Measurements from ENCODE around the gene TACO1.

The TACO1 gene

GRCh38 chr17:63600569-63601438, at the start of gene TACO1:
Gene TACO1, plus strand, starts transcription at chr17:63600895. Its CDS starts 189 bp downstream, at chr17:63601084.
- no peak for DNase-seq (ENCODE audit: low read depth, low spot score)
- H3K9me3 ChIP-seq (ENCODE audit: low read depth, low read length): no peaks in the 10 kb centered on the region

GRCh38 chr17:63552211-63552610, 48.5 kb upstream of the TACO1 start:
- DNase-seq (ENCODE audit: low read depth, low spot score): no peak
- Histone ChIP-seq H3K9ac (ENCODE audit: insufficient read length) (peak overlapping the region; percentile 11), H3K4me3 (0 out of 2 replicates have a peak overlapping the region, but pooled peaks have one; percentile 32), H3K27ac (no peak overlapping the region), H3K36me3 (ENCODE audit: insufficient read depth, low read length) (peaks cover 24% of the 10 kb centered on the region), H3K9me3 (ENCODE audit: low read depth, low read length) (no peaks in the 10 kb centered on the region)
- no peak for TF ChIP-seq POLR2AphosphoS5 (IDR thresholded peaks at IDR 0.05; ENCODE audit: borderline replicate concordance, low read depth, low read length)
- no peak for TF ChIP-seq EZH2 (IDR thresholded peaks at IDR 0.05)
- no peak for TF ChIP-seq FOXP2 (optimal IDR thresholded peaks at IDR 0.05; ENCODE audit: control extremely low read depth, extremely low read length, insufficient read depth)

More at GRCh38 chr17:63600569-63601438, at the start of gene TACO1:
- H3K9ac ChIP-seq (ENCODE audit: insufficient read length): peak within 1 kb of the TSS; percentile 94
- peak within 1 kb of the TSS; percentile 29; the same call in 1 of the 2 replicates for H3K27ac ChIP-seq
- peak within 1 kb of the TSS; percentile 91 for H3K4me3 ChIP-seq
- H3K36me3 ChIP-seq (ENCODE audit: insufficient read depth, low read length): peaks cover 14% of the 10 kb centered on the region
- TF ChIP-seq POLR2AphosphoS5 (IDR thresholded peaks at IDR 0.05; ENCODE audit: borderline replicate concordance, low read depth, low read length) (peak; percentile 82), EZH2 (IDR thresholded peaks at IDR 0.05) (no peak), FOXP2 (optimal IDR thresholded peaks at IDR 0.05; ENCODE audit: control extremely low read depth, extremely low read length, insufficient read depth) (peak; percentile 36)

GRCh38 chr17:63555500-63556156, 45.1 kb upstream of the TACO1 start:
- TF ChIP-seq POLR2AphosphoS5 (IDR thresholded peaks at IDR 0.05; ENCODE audit: borderline replicate concordance, low read depth, low read length): no peak
- TF ChIP-seq EZH2 (IDR thresholded peaks at IDR 0.05): no peak
- TF ChIP-seq FOXP2 (optimal IDR thresholded peaks at IDR 0.05; ENCODE audit: control extremely low read depth, extremely low read length, insufficient read depth): no peak
- Histone ChIP-seq H3K27ac (no peak overlapping the region), H3K36me3 (ENCODE audit: insufficient read depth, low read length) (peaks cover 24% of the 10 kb centered on the region), H3K9ac (ENCODE audit: insufficient read length) (no peak overlapping the region), H3K4me3 (no peak overlapping the region), H3K9me3 (ENCODE audit: low read depth, low read length) (no peaks in the 10 kb centered on the region)
- no peak for DNase-seq (ENCODE audit: low read depth, low spot score)

- H3K27ac ChIP-seq: no peak overlapping the region
- peaks cover 20% of the 10 kb centered on the region for H3K36me3 ChIP-seq (ENCODE audit: insufficient read depth, low read length)
Observed at GRCh38 chr17:63557416-63557815, 43.3 kb upstream of the TACO1 start.

GRCh38 chr17:63558441-63558840, 42.3 kb upstream of the TACO1 start:
- H3K27ac ChIP-seq: no peak overlapping the region
- no peak for DNase-seq (ENCODE audit: low read depth, low spot score)
- peaks cover 13% of the 10 kb centered on the region for H3K36me3 ChIP-seq (ENCODE audit: insufficient read depth, low read length)
- TF ChIP-seq FOXP2 (optimal IDR thresholded peaks at IDR 0.05; ENCODE audit: control extremely low read depth, extremely low read length, insufficient read depth): no peak
- no peak for TF ChIP-seq EZH2 (IDR thresholded peaks at IDR 0.05)
- TF ChIP-seq POLR2AphosphoS5 (IDR thresholded peaks at IDR 0.05; ENCODE audit: borderline replicate concordance, low read depth, low read length): no peak
- no peak overlapping the region for H3K4me3 ChIP-seq
- no peaks in the 10 kb centered on the region for H3K9me3 ChIP-seq (ENCODE audit: low read depth, low read length)
- no peak overlapping the region for H3K9ac ChIP-seq (ENCODE audit: insufficient read length)

More at GRCh38 chr17:63557416-63557815, 43.3 kb upstream of the TACO1 start:
- TF ChIP-seq EZH2 (IDR thresholded peaks at IDR 0.05) (no peak), POLR2AphosphoS5 (IDR thresholded peaks at IDR 0.05; ENCODE audit: borderline replicate concordance, low read depth, low read length) (no peak), FOXP2 (optimal IDR thresholded peaks at IDR 0.05; ENCODE audit: control extremely low read depth, extremely low read length, insufficient read depth) (no peak)
- Histone ChIP-seq H3K9ac (ENCODE audit: insufficient read length) (no peak overlapping the region), H3K9me3 (ENCODE audit: low read depth, low read length) (no peaks in the 10 kb centered on the region), H3K4me3 (no peak overlapping the region)
- DNase-seq (ENCODE audit: low read depth, low spot score): no peak

- TF ChIP-seq FOXP2 (optimal IDR thresholded peaks at IDR 0.05; ENCODE audit: control extremely low read depth, extremely low read length, insufficient read depth): no peak
- TF ChIP-seq POLR2AphosphoS5 (IDR thresholded peaks at IDR 0.05; ENCODE audit: borderline replicate concordance, low read depth, low read length): no peak
- no peak for TF ChIP-seq EZH2 (IDR thresholded peaks at IDR 0.05)
- Histone ChIP-seq H3K4me3 (no peak overlapping the region), H3K36me3 (ENCODE audit: insufficient read depth, low read length) (no peaks in the 10 kb centered on the region), H3K9me3 (ENCODE audit: low read depth, low read length) (no peaks in the 10 kb centered on the region), H3K27ac (no peak overlapping the region), H3K9ac (ENCODE audit: insufficient read length) (no peak overlapping the region)
- DNase-seq (ENCODE audit: low read depth, low spot score): no peak
Observed at GRCh38 chr17:63561819-63562218, 38.9 kb upstream of the TACO1 start.

GRCh38 chr17:63563339-63563738, 37.4 kb upstream of the TACO1 start:
- Histone ChIP-seq H3K9me3 (ENCODE audit: low read depth, low read length) (no peaks in the 10 kb centered on the region), H3K27ac (no peak overlapping the region), H3K9ac (ENCODE audit: insufficient read length) (no peak overlapping the region), H3K4me3 (no peak overlapping the region), H3K36me3 (ENCODE audit: insufficient read depth, low read length) (no peaks in the 10 kb centered on the region)
- DNase-seq (ENCODE audit: low read depth, low spot score): no peak
- TF ChIP-seq FOXP2 (optimal IDR thresholded peaks at IDR 0.05; ENCODE audit: control extremely low read depth, extremely low read length, insufficient read depth) (no peak), EZH2 (IDR thresholded peaks at IDR 0.05) (no peak), POLR2AphosphoS5 (IDR thresholded peaks at IDR 0.05; ENCODE audit: borderline replicate concordance, low read depth, low read length) (no peak)

GRCh38 chr17:63564562-63564961, 36.1 kb upstream of the TACO1 start:
- H3K36me3 ChIP-seq (ENCODE audit: insufficient read depth, low read length): no peaks in the 10 kb centered on the region
- H3K9me3 ChIP-seq (ENCODE audit: low read depth, low read length): no peaks in the 10 kb centered on the region
- no peak overlapping the region for H3K4me3 ChIP-seq
- no peak overlapping the region for H3K27ac ChIP-seq
- H3K9ac ChIP-seq (ENCODE audit: insufficient read length): no peak overlapping the region
- TF ChIP-seq POLR2AphosphoS5 (IDR thresholded peaks at IDR 0.05; ENCODE audit: borderline replicate concordance, low read depth, low read length): no peak
- no peak for TF ChIP-seq EZH2 (IDR thresholded peaks at IDR 0.05)
- no peak for TF ChIP-seq FOXP2 (optimal IDR thresholded peaks at IDR 0.05; ENCODE audit: control extremely low read depth, extremely low read length, insufficient read depth)
- no peak for DNase-seq (ENCODE audit: low read depth, low spot score)

Data from SK-N-MC (cell line).